ENCODE data around the gene SPECC1.
"Not testable (repeated sequence)": the region's sequence is repeated elsewhere in the genome, so short reads cannot be mapped to it uniquely, and the experiment has no call there.

The SPECC1 gene

GRCh38 chr17:20281860-20282259, 272.7 kb downstream of the SPECC1 start:
- DNase-seq: no peak

DNA sequence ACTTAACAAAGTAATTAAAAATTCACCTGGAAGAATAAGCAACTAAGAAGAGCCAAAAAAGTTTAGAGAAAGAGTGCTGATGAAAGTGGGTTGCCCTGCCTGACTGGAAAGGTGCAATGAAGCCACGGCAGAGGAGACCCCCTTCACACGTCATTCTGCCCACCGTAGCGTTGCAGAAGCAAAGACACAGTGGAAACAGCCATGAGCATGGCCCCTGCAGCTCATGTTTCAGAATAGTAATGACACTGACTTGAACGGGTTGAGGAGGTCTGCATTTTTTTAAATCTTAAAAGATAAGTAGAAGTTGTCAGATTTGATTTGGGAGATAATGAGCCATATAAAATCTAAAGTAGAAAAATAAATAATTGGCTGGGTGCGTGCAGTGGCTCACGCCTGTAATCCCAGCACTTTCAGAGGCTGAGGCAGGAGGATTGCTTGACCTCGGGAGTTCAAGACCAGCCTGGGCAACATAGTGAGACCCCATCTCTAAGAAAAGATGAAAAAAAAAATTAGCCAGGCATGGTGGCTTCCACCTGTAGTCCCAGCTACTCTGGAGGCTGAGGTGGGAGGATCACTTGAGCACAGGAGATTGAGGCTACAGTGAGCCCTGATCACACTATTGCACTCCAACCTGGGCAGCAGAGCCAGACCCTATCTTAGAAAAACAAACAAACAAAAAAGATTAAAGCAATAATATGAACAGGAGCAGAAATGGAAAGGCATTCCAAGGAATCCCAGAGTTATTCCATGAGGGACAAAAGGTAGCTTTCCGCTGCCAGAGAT, 273.6 kb downstream of the SPECC1 start:
- DNase-seq: no peak

- DNase-seq: no peak
These were observed 274.9 kb downstream of the SPECC1 start for GRCh38 chr17:20284022-20284421.

DNA sequence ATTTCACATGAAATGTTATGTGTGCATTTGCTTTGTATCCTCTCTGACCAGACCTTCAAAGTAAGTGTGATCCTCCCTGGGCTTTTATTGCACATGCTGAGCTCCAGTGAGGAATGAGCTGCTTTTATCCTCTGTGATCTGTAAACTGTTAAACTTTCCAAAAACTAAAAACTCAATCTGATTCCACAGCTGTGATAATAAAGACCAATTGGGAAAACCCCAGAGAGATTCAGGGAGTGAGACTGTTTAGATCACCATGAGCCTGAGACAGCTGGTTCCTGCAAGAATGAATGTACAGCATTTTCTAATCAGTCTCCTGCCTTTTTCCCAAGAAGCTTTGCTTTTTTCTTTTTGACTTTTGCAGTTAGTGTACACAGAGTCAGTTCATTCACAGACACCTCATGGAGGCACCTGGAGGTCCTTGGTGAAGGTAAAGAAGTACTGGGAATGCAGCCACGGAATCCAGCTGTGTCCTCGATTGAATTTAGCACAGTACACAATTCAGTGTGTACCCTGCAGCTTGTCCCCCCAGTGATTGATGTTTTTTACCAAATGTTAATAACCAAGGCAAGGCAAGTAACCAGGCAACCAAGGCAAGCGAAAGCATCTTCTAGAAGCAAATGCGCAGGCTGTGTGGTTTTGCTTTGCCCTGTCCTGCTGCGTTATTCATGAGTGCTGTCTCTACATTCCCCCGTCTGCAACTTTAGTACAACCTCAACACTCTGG, 275.6 kb downstream of the SPECC1 start:
- DNase-seq: no peak

GRCh38 chr17:20289984-20290383, 280.8 kb downstream of the SPECC1 start:
- DNase-seq: no peak

DNA sequence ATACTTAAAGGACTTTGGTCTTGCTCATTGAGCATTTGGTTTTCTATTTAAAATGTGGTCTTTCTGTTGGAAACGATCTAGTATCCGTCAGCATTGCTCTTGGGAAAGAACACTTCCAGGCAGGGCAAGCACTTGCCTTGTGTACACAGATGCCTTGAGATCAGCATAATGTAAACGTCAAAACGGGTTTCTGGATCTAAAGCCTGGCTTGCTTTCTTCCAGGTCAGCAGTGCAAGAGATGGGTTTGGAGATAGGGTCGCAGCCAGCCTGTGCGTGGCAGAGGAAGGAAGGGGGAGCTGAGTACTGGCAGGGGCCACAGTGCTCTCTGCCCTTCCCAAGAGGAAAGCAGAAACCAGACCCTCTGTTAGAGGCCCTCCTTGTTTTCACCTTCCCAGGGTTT, 282.7 kb downstream of the SPECC1 start:
- DNase-seq: no peak

DNA sequence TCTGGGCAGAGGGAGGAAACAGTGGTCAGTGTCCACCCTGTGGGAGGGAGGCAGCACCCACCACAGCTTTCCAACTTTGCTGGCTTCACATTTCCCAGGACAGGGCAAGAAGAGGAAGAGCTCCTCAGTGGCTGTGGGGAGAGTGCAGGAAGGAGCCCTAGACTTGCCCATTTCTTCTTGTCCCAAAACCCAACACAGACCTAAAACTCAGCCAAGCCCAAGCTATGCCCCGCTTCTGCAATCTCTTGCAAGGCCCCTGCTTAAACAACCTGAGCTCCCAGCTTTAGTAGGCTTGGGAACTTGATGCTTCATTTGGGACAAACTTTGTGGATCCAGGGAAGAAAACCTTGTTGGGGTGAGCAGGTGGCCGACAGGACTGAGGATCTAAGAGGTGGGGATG, 284.3 kb downstream of the SPECC1 start:
- no peak for DNase-seq

DNA sequence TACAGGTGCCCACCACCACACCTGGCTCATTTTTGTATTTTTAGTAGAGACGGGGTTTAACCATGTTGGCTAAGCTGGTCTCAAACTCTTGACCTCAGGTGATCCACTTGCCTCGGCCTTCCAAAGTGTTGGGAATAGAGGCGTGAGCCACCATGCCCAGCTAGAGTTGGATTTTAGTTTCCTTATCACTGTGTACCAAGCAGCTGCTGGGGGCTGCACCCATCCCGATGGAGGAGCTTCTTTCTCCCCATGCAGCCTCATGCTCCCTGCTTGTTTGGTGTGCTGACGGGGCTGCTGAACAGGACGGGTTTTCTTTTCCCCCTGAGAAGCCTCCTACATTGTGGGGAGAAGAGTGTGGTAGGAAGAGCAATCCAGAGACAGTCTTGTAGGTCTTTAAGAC, 285.0 kb downstream of the SPECC1 start:
- no peak for DNase-seq

DNA sequence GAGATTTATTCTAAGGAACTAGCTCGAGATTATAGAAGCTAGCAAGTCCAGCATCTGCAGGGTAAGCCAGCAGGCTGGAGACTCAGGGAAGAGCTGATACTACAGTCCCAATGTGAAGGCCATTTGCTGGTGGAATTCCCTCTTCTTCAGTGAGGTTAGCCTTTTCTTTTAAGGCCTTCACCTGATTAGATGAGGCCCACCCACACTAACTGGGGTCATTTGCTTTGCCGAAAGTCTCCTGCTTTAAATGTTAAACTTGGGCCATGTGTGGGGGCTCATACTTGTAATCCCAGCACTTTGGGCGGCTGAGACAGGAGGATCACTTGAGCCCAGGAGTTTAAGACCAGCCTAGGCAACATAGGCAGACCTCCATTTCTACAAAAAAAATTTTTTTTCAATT, 289.9 kb downstream of the SPECC1 start:
- DNase-seq: no peak

DNA sequence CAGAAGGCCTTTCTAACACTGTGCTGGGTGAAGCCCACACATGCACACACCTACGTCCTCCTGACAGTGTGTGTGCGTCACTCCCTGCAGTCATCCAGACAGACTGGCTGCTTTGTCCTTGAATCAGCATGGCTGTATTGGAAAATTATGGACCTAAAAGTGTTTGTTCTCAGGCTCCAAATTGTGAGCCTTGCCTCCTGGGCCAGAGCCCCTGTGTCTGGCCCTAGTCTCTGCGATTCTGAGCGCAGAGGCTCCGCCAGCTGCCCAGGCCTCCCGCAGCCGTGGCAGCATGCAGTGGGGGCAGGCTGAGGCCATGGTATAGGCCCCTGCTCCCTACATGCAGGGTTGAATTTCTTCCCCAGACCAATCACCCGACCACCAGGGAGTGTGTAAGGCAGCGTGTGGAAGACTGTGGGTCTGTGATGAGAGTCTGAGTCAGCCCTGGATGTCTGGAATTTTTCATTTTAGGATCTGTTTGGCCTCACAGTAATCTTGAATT, 291.3 kb downstream of the SPECC1 start:
- DNase-seq: no peak

DNA sequence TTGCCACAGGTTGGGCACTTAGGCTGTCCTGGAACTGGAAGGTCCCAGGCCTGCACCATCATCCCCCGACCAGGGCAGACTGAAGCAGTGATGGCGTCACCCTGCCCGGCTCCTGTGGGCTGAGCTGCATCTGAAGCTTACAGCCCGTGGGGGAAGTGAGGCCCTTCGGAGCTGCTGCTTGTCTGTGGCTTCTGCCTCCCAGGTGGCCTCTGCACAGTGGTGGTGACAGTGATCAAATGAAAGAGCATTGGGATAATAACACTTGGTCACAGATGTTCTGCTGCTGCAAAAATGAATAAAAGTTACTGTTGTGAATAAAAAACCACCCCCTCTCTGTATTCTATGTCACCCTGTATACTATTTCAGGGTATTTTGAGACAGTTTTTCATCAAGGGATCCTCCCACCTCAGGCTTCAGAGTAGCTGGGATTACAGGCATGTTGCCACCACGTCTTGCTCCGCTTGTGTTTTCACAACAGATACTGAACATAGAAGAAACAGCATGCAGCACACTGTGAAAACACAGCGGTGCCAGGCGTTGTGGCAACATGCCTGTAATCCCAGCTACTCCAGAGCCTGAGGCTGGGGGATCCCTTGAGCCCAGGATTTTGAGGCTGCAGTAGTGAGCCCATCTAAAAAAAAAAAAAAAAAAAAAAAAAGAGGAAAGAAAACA, 293.2 kb downstream of the SPECC1 start:
- DNase-seq: no peak

GRCh38 chr17:20304961-20305360, 295.8 kb downstream of the SPECC1 start:
- no peak for DNase-seq

- no peak for DNase-seq
These were observed 297.8 kb downstream of the SPECC1 start for GRCh38 chr17:20306924-20307323.

DNA sequence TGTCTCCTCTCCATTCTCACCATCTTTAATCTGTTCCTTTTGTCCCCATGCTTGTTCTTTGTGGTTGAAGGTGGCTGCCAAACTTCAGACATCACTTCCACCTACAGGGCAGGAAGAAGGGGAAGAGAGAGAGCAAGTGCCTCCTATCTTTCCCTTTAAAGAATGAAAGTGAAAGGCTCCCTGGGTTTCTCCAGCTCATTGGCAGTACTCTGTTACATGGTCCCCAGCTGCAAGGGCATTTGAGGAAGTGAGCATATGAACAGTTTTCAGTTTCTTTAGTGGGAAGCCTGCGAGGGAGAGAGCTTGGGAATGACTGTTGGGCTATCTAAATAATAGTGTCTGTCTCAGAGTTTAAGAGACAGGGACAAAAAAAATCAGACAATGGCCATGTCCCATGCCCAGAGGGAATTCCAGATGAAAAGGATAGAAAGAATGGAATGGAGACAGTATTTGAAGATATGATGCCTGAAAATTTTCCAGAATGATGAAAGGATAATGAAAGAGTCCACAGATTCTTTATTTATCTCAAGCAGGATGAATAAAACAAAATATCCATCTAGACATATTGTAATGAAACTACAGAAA, 298.3 kb downstream of the SPECC1 start:
- DNase-seq: no peak

- DNase-seq: no peak
These were observed 301.3 kb downstream of the SPECC1 start for GRCh38 chr17:20310481-20310880.

- DNase-seq: no peak
These were observed 304.1 kb downstream of the SPECC1 start for GRCh38 chr17:20313306-20313705.

DNA sequence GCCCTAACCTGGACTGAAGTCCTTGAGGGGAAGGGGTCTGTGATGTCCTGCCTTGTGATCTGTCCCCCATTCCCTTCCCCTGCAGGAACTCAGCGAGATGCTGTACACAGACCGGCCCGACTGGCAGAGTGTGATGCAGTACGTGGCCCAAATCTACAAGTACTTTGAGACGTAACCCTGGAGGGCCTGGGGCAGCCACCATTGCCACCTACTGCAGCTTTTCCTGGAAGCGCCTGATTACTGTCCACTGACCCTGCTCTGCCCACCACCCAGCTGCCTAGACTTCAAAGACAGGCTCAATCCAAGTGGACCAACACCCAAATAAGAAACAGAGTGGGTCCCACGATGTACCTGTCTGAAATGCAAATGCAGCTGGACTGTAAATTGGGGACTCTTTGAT, 304.7 kb downstream of the SPECC1 start:
- DNase-seq: no peak

DNA sequence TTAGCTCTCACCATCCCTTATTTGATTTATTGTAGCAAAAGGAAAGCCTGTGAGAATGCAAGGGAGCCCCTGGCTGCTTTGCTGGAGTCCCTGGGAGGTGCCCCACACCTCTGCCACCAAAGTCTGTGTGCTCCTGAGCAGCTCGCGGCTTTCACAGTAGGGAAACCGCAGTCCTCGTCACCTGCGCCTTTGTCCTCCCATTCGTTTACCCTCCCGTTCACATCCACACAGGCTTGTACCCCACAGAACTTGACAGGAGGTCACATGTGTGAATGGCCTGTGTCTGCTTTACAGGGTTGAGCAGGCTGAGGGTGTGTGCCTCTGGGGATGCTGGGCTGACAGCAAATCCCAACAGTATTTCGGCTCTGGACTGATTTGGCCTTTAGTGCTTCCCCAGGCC, 305.7 kb downstream of the SPECC1 start:
- no peak for DNase-seq

- no peak for DNase-seq
These were observed 306.2 kb downstream of the SPECC1 start for GRCh38 chr17:20315311-20315710.

DNA sequence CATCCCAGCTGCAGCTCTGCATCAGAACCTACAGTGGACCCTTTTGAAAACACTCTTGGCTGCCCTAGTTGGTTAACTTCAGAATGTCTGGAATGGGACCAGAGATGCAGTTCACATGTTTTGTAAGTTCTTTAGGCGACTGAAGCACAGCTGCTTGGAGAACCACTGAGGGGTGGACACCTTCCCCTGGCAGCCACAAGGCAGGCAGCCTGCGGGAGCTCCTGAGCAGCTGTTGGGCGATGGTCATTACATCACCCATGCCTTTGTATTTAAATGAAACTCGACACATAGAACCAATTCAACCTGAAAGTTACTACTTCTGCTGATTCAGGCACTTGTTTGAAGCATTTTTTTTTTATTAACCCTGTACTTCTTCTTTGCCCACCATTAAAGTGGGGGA, 306.7 kb downstream of the SPECC1 start:
- DNase-seq: no peak

- DNase-seq: peak; percentile 75 to 81
These were observed 311.5 kb downstream of the SPECC1 start for GRCh38 chr17:20320535-20321229.

- not testable (repeated sequence) for DNase-seq
These were observed 312.2 kb downstream of the SPECC1 start for GRCh38 chr17:20321357-20321756.

- DNase-seq: not testable (repeated sequence)
These were observed 318.6 kb downstream of the SPECC1 start for GRCh38 chr17:20327739-20328138.

Measured in stimulated activated CD4-positive, alpha-beta T cell treated with anti-CD3 and anti-CD28 coated beads, Interleukin-2, amount 100 ng/mL, for 24 hours (primary cell).